Erythroblast (primary cell): ENCODE results near the gene NEURL1B.

ENCODE experiments used
- GATA1 ChIP-seq: IDR thresholded peaks from 2 replicates; pipeline ENCODE4 v1.6.1; 2011; ENCODE audit warnings: low read depth, mild to moderate bottlenecking, control low read depth, low read length, moderate library complexity
- POLR2A ChIP-seq: IDR thresholded peaks from 2 replicates; pipeline ENCODE4 v1.6.1; 2011; ENCODE audit warnings: mild to moderate bottlenecking, low read length

GRCh38 chr5:172671091-172671490 lies 30.0 kb downstream of the NEURL1B start:
- no peak for TF ChIP-seq POLR2A
- TF ChIP-seq GATA1 = no peak
